ENCODE results near the gene GPR25. TPM values are rescaled to one million over a fixed set of nuclear protein-coding genes. Genes with fewer than 3 reads are reported as not detected.
A peak's percentile ranks its signal among the peaks of the same experiment; 100 is the strongest.

GPR25 gene
- total RNA-seq, 1 experiment from 2014 or later, result not detected

- CTCF ChIA-PET, result no interaction called here
- TF ChIP-seq EZH2 (IDR thresholded peaks at IDR 0.05; ENCODE audit: borderline replicate concordance, low read depth, low read length, poor library complexity, severe bottlenecking) (no peak), CTCF (conservative IDR thresholded peaks at IDR 0.05; ENCODE audit: low read depth, low read length) (0 out of 2 replicates have a peak, but pooled peaks have one; percentile 24)
- intact Hi-C loops (cut with micrococcal nuclease; ENCODE audit: unreplicated experiment), result no loop called here
- no peak for DNase-seq (ENCODE audit: low spot score)
- Histone ChIP-seq H3K4me3 (ENCODE audit: low read depth, low read length, poor library complexity, severe bottlenecking) (no peak overlapping the region), H3K4me1 (ENCODE audit: insufficient read depth, low read length, poor library complexity, severe bottlenecking) (no peaks in the 10 kb centered on the region), H3K9me3 (ENCODE audit: low read depth, low read length, poor library complexity, severe bottlenecking) (no peaks in the 10 kb centered on the region), H3K36me3 (ENCODE audit: insufficient read depth, low read length, poor library complexity, severe bottlenecking) (no peaks in the 10 kb centered on the region), H3K27ac (ENCODE audit: low read depth, low read length, poor library complexity, severe bottlenecking) (no peak overlapping the region), H3K27me3 (replicated peaks; ENCODE audit: insufficient read depth, low read depth, low read length, poor library complexity) (no peaks in the 10 kb centered on the region)
- POLR2A ChIA-PET (ENCODE audit: low non-redundant PET), result no interaction called here
- BruUV-seq (replicated peaks), result no TSS peak
Observed at GRCh38 chr1:200916152-200916551, 43.4 kb downstream of the GPR25 start.

GRCh38 chr1:200916681-200917080 lies 43.9 kb downstream of the GPR25 start:
- Histone ChIP-seq H3K9me3 (ENCODE audit: low read depth, low read length, poor library complexity, severe bottlenecking) (no peaks in the 10 kb centered on the region), H3K4me3 (ENCODE audit: low read depth, low read length, poor library complexity, severe bottlenecking) (no peak overlapping the region), H3K36me3 (ENCODE audit: insufficient read depth, low read length, poor library complexity, severe bottlenecking) (no peaks in the 10 kb centered on the region), H3K27me3 (replicated peaks; ENCODE audit: insufficient read depth, low read depth, low read length, poor library complexity) (no peaks in the 10 kb centered on the region), H3K4me1 (ENCODE audit: insufficient read depth, low read length, poor library complexity, severe bottlenecking) (no peaks in the 10 kb centered on the region), H3K27ac (ENCODE audit: low read depth, low read length, poor library complexity, severe bottlenecking) (no peak overlapping the region)
- TF ChIP-seq EZH2 (IDR thresholded peaks at IDR 0.05; ENCODE audit: borderline replicate concordance, low read depth, low read length, poor library complexity, severe bottlenecking) (no peak), CTCF (conservative IDR thresholded peaks at IDR 0.05; ENCODE audit: low read depth, low read length) (no peak)
- CTCF ChIA-PET, result no interaction called here
- intact Hi-C loops (cut with micrococcal nuclease; ENCODE audit: unreplicated experiment), result no loop called here
- POLR2A ChIA-PET (ENCODE audit: low non-redundant PET), result no interaction called here
- no peak for DNase-seq (ENCODE audit: low spot score)
- no TSS peak for BruUV-seq (replicated peaks)

- POLR2A ChIA-PET (ENCODE audit: low non-redundant PET), result no interaction called here
- intact Hi-C loops (cut with micrococcal nuclease; ENCODE audit: unreplicated experiment), result no loop called here
- Histone ChIP-seq H3K27ac (ENCODE audit: low read depth, low read length, poor library complexity, severe bottlenecking) (no peak overlapping the region), H3K4me3 (ENCODE audit: low read depth, low read length, poor library complexity, severe bottlenecking) (no peak overlapping the region), H3K4me1 (ENCODE audit: insufficient read depth, low read length, poor library complexity, severe bottlenecking) (no peaks in the 10 kb centered on the region), H3K9me3 (ENCODE audit: low read depth, low read length, poor library complexity, severe bottlenecking) (no peaks in the 10 kb centered on the region), H3K36me3 (ENCODE audit: insufficient read depth, low read length, poor library complexity, severe bottlenecking) (no peaks in the 10 kb centered on the region), H3K27me3 (replicated peaks; ENCODE audit: insufficient read depth, low read depth, low read length, poor library complexity) (no peaks in the 10 kb centered on the region)
- peak; percentile 37 for DNase-seq (ENCODE audit: low spot score)
- no TSS peak for BruUV-seq (replicated peaks)
- TF ChIP-seq CTCF (conservative IDR thresholded peaks at IDR 0.05; ENCODE audit: low read depth, low read length) (no peak), EZH2 (IDR thresholded peaks at IDR 0.05; ENCODE audit: borderline replicate concordance, low read depth, low read length, poor library complexity, severe bottlenecking) (no peak)
- CTCF ChIA-PET, result no interaction called here
Observed at GRCh38 chr1:200917291-200917817, 44.6 kb downstream of the GPR25 start.
